ENCODE results near the gene ZFP62.

ZFP62 gene

DNA sequence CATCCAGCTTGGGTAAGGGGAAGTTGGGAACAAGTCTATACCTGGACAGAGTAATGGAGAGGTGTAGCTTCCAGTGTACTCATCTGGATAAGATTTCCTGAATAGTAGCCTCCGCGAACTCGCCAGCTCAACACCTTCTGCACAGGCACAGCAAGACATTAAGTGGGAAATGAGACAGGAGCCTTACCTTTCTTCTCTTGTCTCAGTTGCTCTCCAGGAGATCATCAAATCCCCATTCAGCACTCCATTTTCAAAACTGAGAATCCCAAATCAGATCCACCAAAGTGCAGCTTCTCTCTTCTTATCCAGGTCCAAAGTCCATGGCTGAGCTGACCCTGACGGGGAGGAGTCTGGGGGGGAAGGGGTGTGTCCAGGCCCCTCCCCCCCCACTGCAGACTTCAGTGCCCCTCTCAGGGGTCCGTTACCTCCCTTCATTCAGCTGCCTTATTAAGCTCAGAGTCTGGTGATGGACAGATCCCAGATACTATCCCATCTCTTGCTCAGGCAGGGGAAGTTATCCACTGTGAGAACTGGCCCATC lies 52.5 kb downstream of the ZFP62 start:
- no peak for DNase-seq

DNA sequence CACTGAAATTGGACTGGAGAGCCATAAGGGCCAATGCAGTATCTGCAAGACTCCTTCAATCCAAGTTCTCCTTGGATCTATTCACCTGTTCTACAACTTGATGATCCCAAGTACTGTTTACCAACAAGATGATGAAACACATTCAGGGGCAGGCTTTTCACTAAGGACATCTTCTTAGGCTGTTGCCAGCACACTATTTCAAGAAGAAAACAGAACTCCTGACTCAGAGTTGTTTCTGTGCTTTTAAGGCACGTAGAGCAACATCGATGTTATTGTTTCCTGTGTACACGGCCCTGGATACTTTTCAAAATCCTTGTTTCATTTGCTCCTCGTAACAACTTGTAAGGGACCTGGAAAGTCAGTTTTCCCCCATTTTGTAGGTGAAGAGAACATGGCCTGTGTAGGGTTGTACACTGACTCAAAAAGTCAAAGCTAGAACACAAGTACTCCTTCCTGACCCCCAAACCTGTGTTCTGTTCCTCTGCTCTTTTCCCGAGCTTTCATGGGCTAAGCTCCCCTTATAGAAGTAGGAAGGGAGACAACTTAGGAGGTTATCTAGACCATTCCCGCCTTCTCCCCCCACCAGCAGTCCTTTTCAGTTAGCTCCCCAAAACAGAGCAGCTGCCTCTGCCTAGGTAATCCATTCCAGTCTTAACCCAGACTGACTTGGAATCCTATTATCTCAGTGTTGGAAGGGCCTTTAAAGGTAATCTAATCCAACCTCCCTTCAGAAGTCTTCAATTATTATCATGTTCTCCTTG lies 53.2 kb downstream of the ZFP62 start:
- DNase-seq = no peak

DNA sequence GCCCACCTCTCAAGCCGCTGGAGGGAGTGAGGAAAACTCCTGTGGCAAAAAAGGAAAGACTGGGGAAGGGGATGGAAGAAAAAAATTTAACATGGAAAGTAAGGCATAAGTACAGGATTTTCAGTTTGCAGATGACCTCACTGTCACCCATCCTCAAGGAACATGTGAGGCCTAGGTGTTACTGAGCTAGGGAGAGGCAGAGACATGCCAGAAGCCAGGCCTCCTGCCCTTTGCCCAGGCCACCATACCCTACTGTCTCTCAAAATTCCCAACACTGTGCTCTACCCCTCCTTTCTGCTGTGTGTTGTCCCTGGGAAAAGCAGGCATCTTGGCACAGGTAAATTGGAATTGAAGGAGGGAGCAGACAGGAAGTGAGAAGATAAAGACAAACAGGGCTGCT lies 54.0 kb downstream of the ZFP62 start:
- DNase-seq = no peak

DNA sequence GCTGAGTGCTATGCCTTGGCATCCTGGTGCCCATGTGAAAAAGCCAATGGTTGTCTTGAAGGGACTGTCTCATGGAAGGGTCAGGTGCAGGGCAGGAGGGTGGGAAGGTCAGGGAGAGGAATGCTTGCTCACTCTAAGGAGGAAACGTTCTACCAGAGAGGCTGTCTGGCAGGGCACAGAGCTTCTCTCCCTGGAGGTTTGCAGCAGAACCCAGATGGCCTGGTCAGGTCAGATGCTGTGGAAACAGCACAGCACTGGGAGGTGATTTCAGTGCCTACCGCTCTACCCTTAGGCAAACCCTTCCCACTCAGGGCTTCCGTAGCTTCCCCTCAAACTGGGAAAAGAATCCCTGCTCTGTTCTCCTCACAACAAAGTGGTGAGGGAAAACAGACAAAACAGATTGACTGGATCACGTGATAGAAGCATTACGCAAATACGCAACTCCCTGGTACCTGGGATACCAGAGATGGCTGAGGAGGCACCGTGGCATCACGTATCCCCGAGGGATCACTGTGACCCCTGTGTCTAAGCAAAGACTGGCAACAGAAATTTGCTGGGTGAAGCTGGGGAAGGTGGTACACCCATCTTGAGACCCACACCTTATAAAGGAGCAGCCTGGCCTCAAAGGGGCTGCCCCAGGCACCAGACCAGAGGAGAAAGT lies 54.6 kb downstream of the ZFP62 start:
- no peak for DNase-seq

DNA sequence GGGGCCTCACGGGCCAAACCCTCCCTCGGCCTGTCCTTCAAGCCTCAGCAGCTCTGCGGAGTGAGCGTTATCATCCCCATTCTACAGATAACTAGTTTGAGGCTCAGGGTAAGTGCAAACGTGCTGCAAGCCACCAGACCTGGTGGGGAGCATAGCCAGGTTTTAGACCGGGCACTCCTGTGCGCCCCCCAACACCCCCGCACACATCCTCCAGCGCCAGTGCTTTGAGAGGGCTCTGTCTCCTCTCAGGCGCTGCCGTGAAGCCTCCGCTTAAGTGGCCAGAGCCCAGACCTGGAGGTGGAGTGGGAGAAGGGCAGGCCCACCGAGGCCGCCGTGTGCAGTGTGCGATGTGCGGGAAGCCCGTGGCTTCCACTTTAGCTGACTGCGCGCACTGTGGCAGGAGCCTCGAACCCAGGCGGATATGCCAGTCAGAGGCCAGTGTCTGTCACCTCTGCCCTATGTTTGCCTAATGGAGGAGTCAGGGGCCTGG lies 56.9 kb downstream of the ZFP62 start:
- peak; percentile 55 for DNase-seq

DNA sequence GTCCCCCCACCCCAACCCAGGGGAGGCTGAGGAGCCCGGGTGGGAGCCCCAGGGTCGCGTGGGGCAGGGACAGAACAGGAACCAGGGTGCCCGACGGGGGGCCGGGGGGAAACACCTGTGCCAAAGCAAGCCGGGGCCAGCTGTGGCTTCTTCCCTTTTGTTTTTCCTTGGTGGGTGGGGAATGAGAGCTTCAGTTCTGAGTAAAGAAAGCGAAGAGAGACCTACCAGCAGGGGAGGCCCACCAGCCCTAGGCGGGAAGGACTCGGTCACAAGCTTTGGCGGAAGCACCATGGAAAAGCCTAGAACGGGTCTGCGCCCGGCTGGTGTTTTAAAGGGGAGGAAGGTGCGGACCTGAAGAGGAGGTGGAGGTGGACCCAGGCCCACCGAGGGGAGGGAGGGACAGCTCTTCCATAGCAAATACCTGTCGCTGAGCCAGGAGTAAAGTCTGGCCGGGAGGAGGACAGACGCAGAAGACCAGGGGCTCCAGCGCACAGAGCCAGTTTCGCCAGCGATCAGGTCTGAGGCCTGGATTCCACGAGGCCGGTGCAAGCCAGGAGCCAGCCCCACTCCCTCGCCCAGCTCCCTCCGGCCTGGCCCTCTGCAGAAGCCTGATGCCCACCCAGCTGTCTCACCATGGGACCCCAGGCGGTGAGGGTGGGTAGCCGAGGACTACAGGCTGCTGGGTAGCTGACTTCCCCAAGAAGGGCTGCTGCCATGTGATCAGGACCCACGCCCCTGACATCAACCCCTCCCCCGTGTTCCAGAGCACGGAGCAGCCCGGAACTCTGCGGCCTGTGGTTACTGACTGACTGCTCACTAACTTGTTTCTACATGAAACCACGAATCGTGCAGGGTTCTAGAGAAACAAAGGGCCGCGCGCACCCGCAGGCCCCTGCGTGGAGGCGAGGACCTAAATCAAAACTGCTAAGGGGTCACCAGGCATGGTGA lies 57.6 kb downstream of the ZFP62 start:
- DNase-seq = peak; percentile 94

DNA sequence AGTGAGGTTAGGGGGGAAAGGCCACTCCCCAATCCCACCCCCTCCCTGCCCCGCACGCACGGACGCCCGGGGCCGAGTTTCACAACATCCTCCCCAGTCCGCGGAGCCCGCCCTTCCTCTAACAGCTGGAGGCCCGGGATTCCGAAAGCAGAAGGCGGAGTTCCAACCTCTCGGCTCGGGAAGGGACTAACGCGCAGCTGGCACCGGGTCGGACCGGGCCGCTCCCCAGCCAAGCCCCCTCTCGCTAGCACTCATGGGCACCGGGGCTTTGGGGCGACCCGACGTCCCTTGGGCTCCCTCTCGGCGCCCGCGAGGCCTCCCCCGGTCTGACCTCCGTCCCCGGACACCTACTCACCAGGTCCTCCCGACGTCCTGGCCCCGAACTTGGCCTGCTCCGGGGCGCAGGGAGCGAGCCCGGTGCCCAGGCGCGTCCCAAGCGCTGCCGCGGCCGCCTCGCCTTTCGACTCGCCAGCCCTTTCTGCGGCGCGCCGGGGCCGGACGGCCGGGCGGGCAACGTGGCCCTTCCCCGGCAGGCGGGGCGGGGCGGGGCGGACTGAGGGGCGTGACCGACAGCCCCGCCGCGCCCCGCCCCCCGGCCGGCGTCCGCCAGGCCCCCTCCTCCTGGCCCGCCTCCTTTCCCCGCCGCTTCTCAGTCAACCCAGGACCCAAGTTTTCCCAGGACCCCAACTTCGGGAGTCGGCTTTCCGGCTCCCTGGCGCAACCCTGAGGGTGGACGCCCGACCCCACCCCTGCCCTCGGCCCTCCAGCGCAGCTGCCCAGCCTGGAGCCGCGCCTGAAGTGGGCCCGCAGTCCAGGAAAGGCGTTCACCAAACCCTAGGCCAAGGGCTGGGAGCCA lies 58.5 kb downstream of the ZFP62 start, which contains the start of gene MGAT1:
Gene MGAT1, minus strand, starts transcription at position 482 of the 856 bp plus-strand sequence. CDS start 9,835 bp downstream, outside the sequence.
- peak; percentile 90 for DNase-seq

DNA sequence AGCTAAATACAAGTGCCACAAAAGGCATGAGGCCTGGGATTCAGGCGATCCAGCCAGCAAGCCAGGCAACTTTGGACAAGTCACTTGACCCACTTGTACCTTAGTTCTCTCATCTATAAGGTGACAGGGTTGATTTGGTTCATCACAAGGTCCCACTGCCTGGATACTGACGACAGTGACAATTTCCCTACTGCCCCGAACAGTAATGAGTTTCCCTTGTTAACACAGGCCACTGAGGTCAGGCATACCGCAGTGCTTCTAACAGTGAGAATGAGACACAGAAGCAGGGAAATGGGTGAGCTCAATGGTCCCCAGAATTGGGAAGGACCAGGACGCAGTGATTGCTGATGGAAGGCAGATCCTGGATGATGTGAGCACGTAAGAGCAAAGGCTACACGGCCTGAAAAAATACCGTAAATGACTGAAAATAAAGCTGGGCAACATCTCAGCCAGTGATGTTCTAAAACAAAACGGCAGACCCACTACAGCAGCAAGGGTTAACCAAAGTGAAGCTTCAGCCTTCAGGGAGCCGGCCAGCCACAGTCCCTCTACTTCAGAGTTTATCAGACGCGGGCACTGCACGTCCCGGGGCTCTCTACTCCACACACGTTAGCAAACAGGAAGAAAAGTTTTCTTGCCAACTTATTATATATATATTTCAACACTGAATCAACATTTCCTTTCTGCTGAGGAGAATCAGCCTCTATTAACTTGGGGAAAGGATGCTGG lies 59.3 kb downstream of the ZFP62 start:
- no peak for DNase-seq

DNA sequence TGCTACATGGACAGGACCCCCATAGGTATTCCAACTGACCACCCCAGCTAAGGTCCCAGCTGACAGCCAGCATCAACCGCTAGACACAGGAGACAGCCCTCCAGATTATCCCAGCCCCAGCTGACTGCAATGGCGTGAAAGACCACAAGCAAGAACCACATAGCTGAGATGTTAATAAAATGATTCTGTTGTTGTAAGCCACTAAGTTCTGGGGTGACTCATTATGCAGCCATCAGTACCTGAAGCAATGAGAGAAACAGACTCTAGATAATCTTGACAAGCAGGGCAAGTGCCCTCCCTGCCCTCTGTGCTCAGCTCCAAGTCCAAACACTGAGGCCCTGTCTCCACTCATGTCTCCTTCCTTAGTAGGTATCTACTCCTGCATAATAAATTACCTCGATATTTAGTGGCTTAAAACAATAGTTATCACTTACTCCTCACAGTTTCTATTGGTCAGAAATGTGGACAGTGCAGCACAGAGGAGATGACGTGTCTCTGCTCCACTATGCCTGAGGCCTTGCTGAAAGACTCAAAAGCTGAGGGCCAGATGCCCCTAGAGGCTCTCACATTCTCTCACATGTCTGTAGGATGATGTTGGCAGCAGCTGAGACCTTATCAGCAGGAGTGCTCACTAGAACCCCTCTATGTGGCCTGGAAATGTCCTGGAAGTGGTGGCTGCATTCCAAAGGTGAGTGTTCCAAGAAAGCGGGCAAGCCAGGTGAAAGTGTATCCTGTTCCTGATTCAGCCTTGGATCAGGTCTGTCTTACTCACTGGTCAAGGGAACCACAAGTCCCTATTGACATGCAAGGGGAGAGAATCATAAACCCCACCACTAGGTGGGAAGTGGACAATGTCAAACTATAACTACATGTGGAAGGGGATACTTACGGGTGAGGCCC lies 60.9 kb downstream of the ZFP62 start:
- no peak for DNase-seq

DNA sequence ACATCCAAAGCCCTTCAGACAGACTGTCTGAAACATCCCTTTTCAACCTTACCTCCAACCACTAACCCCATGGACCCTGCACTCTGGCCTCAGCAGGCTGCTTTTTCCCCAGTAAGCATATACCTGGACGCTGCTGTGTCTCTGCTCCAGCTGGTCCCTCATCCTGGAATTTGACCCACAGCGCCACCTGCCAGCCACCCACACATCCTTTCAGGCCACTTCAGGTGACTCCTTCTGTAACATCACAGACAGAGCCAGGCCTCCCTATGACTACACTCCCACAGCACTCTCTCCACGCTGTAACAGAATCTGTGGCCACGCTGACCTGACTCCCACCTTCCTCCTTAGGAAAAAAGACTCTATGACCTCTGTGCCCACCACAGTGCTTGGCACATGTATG lies 61.9 kb downstream of the ZFP62 start:
- no peak for DNase-seq

DNA sequence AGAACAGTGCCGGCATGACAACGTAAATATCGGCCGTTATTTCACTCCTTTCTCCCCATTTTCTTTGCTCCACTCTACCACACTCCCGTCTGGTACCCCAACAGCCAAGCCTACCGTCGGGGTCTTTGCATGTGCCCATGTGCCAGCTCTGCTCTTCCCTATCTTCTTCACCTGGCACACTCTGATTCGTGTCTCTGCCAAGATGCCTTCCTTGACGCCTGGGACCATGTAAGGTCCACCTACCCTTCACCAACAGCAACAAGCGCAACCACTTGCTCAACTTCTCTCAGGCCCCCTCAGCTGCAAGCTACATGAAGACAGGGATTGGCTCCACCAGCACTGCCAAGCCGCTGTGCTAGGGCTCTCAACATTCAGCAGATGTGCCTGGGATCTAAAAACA lies 62.9 kb downstream of the ZFP62 start:
- no peak for DNase-seq

Data from stimulated activated CD4-positive, alpha-beta T cell treated with anti-CD3 and anti-CD28 coated beads, Interleukin-15, amount 100 ng/mL, for 24 hours (primary cell).